GM23338 (cell line): ENCODE results near the gene TRIM8. TPM values are rescaled to one million over a fixed set of nuclear protein-coding genes. Genes with fewer than 3 reads are reported as not detected.

ENCODE experiments used
- ATAC-seq: fragments of 200-7000 bp; cut with Tn5 transposase; 3 replicates; pipeline ENCODE4 v1.9.1; 2020
- DNase-seq: peaks from one replicate; pipeline ENCODE4 v3.0.0-alpha.2; 2015; ENCODE audit warnings: low spot score
- H2AFZ ChIP-seq: fragments of 200-600 bp; sonication (generic); 2 replicates; pipeline ENCODE4 v1.8.0; 2016; ENCODE audit warnings: antibody characterized with exemption, mild to moderate bottlenecking, moderate library complexity
- H3F3A ChIP-seq: fragments of 200-600 bp; sonication (generic); replicated peaks from 2 replicates; pipeline ENCODE4 v1.8.0; 2017; ENCODE audit warnings: antibody characterized with exemption, mixed run types, low read depth
- H3K27ac ChIP-seq: fragments of 200-600 bp; sonication (generic); 2 replicates; pipeline ENCODE4 v1.6.1; 2016; ENCODE audit warnings: low read depth
- H3K27me3 ChIP-seq: fragments of 200-600 bp; sonication (generic); 2 replicates; pipeline ENCODE4 v1.8.0; 2016; ENCODE audit warnings: mild to moderate bottlenecking, mixed run types, moderate library complexity; ENCODE audit not compliant: insufficient read depth
- H3K36me3 ChIP-seq: fragments of 200-600 bp; sonication (generic); 2 replicates; pipeline ENCODE4 v1.8.0; 2016; ENCODE audit warnings: mild to moderate bottlenecking; ENCODE audit not compliant: insufficient read depth
- H3K4me1 ChIP-seq: fragments of 200-600 bp; sonication (generic); 2 replicates; pipeline ENCODE4 v1.8.0; 2016; ENCODE audit warnings: mild to moderate bottlenecking, moderate library complexity; ENCODE audit not compliant: insufficient read depth
- H3K4me2 ChIP-seq: fragments of 200-600 bp; sonication (generic); 2 replicates; pipeline ENCODE4 v1.7.1; 2017; ENCODE audit warnings: mixed run types
- H3K4me3 ChIP-seq: fragments of 200-600 bp; sonication (generic); 2 replicates; pipeline ENCODE4 v1.6.1; 2016; ENCODE audit warnings: mixed run types
- H3K79me2 ChIP-seq: fragments of 200-600 bp; sonication (generic); replicated peaks from 2 replicates; pipeline ENCODE4 v1.8.0; 2017; ENCODE audit warnings: mild to moderate bottlenecking; ENCODE audit not compliant: insufficient read depth
- H3K9me2 ChIP-seq: fragments of 200-600 bp; sonication (generic); 2 replicates; pipeline ENCODE4 v1.8.0; 2017; ENCODE audit not compliant: insufficient read depth
- H4K20me1 ChIP-seq: fragments of 200-600 bp; sonication (generic); replicated peaks from 2 replicates; pipeline ENCODE4 v1.8.0; 2017; ENCODE audit warnings: mild to moderate bottlenecking; ENCODE audit not compliant: insufficient read depth
- H3K27ac Mint-ChIP-seq: 2 replicates; pipeline ENCODE4 v1.8.0; 2020; ENCODE audit warnings: inconsistent platforms, mild to moderate bottlenecking, moderate library complexity, mixed read lengths
- H3K27me3 Mint-ChIP-seq: 3 replicates; pipeline ENCODE4 v1.8.0; 2022; ENCODE audit warnings: low read depth, mild to moderate bottlenecking, moderate library complexity, mixed read lengths, inconsistent platforms; ENCODE audit not compliant: insufficient read depth, poor library complexity
- H3K36me3 Mint-ChIP-seq: 3 replicates; pipeline ENCODE4 v1.8.0; 2021; ENCODE audit warnings: low read depth, mild to moderate bottlenecking, inconsistent platforms, moderate library complexity, mixed read lengths
- H3K4me1 Mint-ChIP-seq: 3 replicates; pipeline ENCODE4 v1.8.0; 2020; ENCODE audit warnings: mild to moderate bottlenecking, inconsistent platforms, mixed read lengths
- H3K4me3 Mint-ChIP-seq: 3 replicates; pipeline ENCODE4 v1.8.0; 2021; ENCODE audit warnings: moderate library complexity, mild to moderate bottlenecking, inconsistent platforms, mixed read lengths
- H3K9me3 Mint-ChIP-seq: 3 replicates; pipeline ENCODE4 v1.8.0; 2020; ENCODE audit warnings: moderate library complexity, mild to moderate bottlenecking, inconsistent platforms, mixed read lengths
- CREB1 ChIP-seq: fragments of 250-450 bp; sonication (Bioruptor Pico); IDR thresholded peaks from 2 replicates; pipeline ENCODE4 v1.5.0; 2020; ENCODE audit warnings: low read depth, mild to moderate bottlenecking, moderate library complexity
- JUNB ChIP-seq: IDR thresholded peaks from one replicate; pipeline ENCODE4 v1.6.1; 2016; ENCODE audit warnings: antibody characterized with exemption; ENCODE audit not compliant: unreplicated experiment
- NANOG ChIP-seq: IDR thresholded peaks from 2 replicates; pipeline ENCODE4 v1.6.1; 2016; ENCODE audit warnings: antibody characterized with exemption, borderline replicate concordance
- POLR2AphosphoS5 ChIP-seq: IDR thresholded peaks from 2 replicates; pipeline ENCODE4 v1.6.1; 2016; ENCODE audit warnings: antibody characterized with exemption, low read depth
- STAT1 ChIP-seq: IDR thresholded peaks from one replicate; pipeline ENCODE4 v1.6.1; 2016; ENCODE audit warnings: antibody characterized with exemption; ENCODE audit not compliant: unreplicated experiment
- ZNF114 ChIP-seq: fragments of 250-450 bp; sonication (Bioruptor Pico); IDR thresholded peaks from 2 replicates; pipeline ENCODE4 v1.5.0; 2020; ENCODE audit warnings: mild to moderate bottlenecking, moderate library complexity
- ZNF462 ChIP-seq: fragments of 250-450 bp; sonication (Bioruptor Pico); IDR thresholded peaks from 2 replicates; pipeline ENCODE4 v1.5.0; 2020; ENCODE audit warnings: mild to moderate bottlenecking, moderate library complexity
- polyA plus RNA-seq: library from polyadenylated mRNA; unstranded; fragments of >200 nt; fragmentation: Nextera tagmentation; extraction: Ambion mirVana; gene quantifications from 2 replicates; pipeline ENCODE4 v1.2.1, GENCODE V29; 2016
- total RNA-seq: library from RNA; depleted of rRNA; stranded (reverse); fragments of >200 nt; shearing (Covaris generic); gene quantifications from 2 replicates; pipeline ENCODE4 v1.2.3, GENCODE V29; 2014

TRIM8 gene
- total and polyA plus RNA-seq, 2 experiments from 2014 or later, result 15.1 to 36.7 TPM

- ATAC-seq (no peak), DNase-seq (no peak)
- Histone ChIP-seq H3K4me2 (no peak overlapping the region), H3K36me3 (no peaks in the 10 kb centered on the region), H3K9me2 (no peaks in the 10 kb centered on the region), H4K20me1 (no peaks in the 10 kb centered on the region), H3K4me3 (no peak overlapping the region), H3K27me3 (no peaks in the 10 kb centered on the region), H3K4me1 (peaks cover 8% of the 10 kb centered on the region; the same call in 1 of the 2 replicates), H3K79me2 (no peaks in the 10 kb centered on the region), H2AFZ (no peak overlapping the region), H3K27ac (no peak overlapping the region), H3F3A (peaks cover 2% of the 10 kb centered on the region; the same call in 1 of the 2 replicates)
- Mint-ChIP-seq H3K4me1 (peaks cover 18% of the 10 kb centered on the region), H3K9me3 (no peaks in the 10 kb centered on the region), H3K4me3 (no peak overlapping the region), H3K27me3 (peaks cover 5% of the 10 kb centered on the region), H3K36me3 (no peaks in the 10 kb centered on the region), H3K27ac (no peak overlapping the region; the same call in 1 of the 2 replicates)
- TF ChIP-seq JUNB (no peak), POLR2AphosphoS5 (no peak), ZNF114 (CRISPR knock-in tag) (no peak), ZNF462 (CRISPR knock-in tag) (no peak), NANOG (no peak), STAT1 (no peak), CREB1 (CRISPR knock-in tag) (no peak)
These were observed 49.0 kb upstream of the TRIM8 start for GRCh38 chr10:102595293-102595692.
